GM19099 (cell line): ENCODE measurements around the gene ATP5IF1.

Experiments
- POLR2A ChIP-seq: IDR thresholded peaks from 3 replicates; pipeline ENCODE4 v1.6.1; 2011; ENCODE audit warnings: low read depth; ENCODE audit not compliant: insufficient read length; ENCODE audit errors: extremely low read depth

The ATP5IF1 gene

GRCh38 chr1:28209700-28210099, 26.2 kb upstream of the ATP5IF1 start:
- no peak for TF ChIP-seq POLR2A

- no peak for TF ChIP-seq POLR2A
Observed at GRCh38 chr1:28213315-28213714, 22.6 kb upstream of the ATP5IF1 start.

- no peak for TF ChIP-seq POLR2A
Observed at GRCh38 chr1:28229089-28229488, 6.8 kb upstream of the ATP5IF1 start.

- no peak for TF ChIP-seq POLR2A
Observed at GRCh38 chr1:28229996-28230395, 5.9 kb upstream of the ATP5IF1 start.

GRCh38 chr1:28232558-28233263, 3.2 kb upstream of the ATP5IF1 start, which contains the start of gene DNAJC8:
Gene DNAJC8 (minus strand): TSS chr1:28233029. CDS start chr1:28232998, 31 bp downstream.
- peak; percentile 87 for TF ChIP-seq POLR2A

GRCh38 chr1:28233264-28233606, 2.7 kb upstream of the ATP5IF1 start:
- no peak for TF ChIP-seq POLR2A

GRCh38 chr1:28236656-28237322, 865 bp downstream of the ATP5IF1 start:
- peak; percentile 28 for TF ChIP-seq POLR2A

- no peak for TF ChIP-seq POLR2A
Observed at GRCh38 chr1:28239004-28239403, 3.1 kb downstream of the ATP5IF1 start.

GRCh38 chr1:28240024-28240423, 4.1 kb downstream of the ATP5IF1 start:
- no peak for TF ChIP-seq POLR2A

GRCh38 chr1:28241638-28242241, 5.8 kb downstream of the ATP5IF1 start:
- no peak for TF ChIP-seq POLR2A

GRCh38 chr1:28243685-28244311, 7.9 kb downstream of the ATP5IF1 start:
- TF ChIP-seq POLR2A = no peak

GRCh38 chr1:28244549-28245251, 8.8 kb downstream of the ATP5IF1 start:
- TF ChIP-seq POLR2A = no peak

- peak; percentile 41 for TF ChIP-seq POLR2A
Observed at GRCh38 chr1:28246427-28246832, 10.5 kb downstream of the ATP5IF1 start.

- TF ChIP-seq POLR2A = no peak
Observed at GRCh38 chr1:28247612-28248272, 11.8 kb downstream of the ATP5IF1 start.
